Measurements from ENCODE around the gene IFITM2. TPM values are rescaled to one million over a fixed set of nuclear protein-coding genes. Genes with fewer than 3 reads are reported as not detected.

The IFITM2 gene
- total RNA-seq, 1 donor from 2014 or later, result 112 TPM

DNA sequence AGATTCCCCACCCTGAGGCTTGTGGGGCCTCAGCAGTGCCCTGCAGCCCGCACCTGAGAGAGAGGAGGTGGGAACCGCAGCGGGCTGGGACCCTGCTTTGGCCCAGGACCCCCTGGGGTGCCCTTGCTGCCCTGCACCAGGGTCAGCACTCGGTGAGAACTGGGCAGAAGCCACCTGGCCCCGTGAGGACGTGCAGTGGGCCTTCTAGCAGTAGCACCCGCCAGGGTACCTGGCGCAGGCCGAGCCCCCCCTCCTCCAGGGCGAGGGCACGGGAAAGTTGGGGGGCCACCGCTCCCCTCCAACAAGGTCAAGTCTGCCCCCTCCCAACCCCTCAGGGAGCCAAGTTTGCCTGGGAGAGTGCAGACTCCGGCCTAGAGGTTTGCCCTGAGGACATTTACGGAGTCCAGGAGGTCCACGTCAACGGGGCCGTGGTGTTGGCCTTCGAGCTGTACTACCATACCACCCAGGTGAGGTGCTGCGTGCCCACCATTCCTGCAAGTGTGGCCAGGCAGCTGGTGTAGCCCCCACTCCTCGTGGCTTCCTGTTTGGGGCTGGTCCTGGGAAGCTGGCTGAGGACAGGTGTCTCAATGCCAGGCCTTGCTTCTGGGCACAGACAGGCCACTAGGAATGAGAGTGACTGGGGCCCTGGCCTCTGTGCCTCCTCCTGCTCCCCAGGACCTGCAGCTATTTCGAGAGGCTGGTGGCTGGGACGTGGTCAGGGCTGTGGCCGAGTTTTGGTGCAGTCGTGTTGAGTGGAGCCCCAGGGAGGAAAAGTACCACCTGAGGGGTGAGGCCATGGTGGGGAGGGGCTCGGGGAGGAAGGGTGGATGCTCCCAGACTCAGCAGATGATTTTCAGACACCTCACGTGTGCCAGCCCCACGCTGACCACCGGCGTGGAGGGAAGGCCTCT lies 15.2 kb upstream of the IFITM2 start:
- ATAC-seq (ENCODE audit: low read depth) (no peak), DNase-seq (no peak)
- intact Hi-C loops (cut with micrococcal nuclease), result no loop called here
- H3K27me3 Mint-ChIP-seq, result no peaks in the 10 kb centered on the region
- H3K27ac Mint-ChIP-seq, result no peak overlapping the region
- no peaks in the 10 kb centered on the region for H3K9me3 Mint-ChIP-seq
- CTCF ChIA-PET, result no interaction called here
- no peak overlapping the region for H3K4me3 Mint-ChIP-seq
- peaks cover 13% of the 10 kb centered on the region for H3K4me1 Mint-ChIP-seq
- TF ChIP-seq, protein P1, sequence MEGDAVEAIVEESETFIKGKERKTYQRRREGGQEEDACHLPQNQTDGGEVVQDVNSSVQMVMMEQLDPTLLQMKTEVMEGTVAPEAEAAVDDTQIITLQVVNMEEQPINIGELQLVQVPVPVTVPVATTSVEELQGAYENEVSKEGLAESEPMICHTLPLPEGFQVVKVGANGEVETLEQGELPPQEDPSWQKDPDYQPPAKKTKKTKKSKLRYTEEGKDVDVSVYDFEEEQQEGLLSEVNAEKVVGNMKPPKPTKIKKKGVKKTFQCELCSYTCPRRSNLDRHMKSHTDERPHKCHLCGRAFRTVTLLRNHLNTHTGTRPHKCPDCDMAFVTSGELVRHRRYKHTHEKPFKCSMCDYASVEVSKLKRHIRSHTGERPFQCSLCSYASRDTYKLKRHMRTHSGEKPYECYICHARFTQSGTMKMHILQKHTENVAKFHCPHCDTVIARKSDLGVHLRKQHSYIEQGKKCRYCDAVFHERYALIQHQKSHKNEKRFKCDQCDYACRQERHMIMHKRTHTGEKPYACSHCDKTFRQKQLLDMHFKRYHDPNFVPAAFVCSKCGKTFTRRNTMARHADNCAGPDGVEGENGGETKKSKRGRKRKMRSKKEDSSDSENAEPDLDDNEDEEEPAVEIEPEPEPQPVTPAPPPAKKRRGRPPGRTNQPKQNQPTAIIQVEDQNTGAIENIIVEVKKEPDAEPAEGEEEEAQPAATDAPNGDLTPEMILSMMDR (IDR thresholded peaks at IDR 0.05), result no peak
- peaks cover 23% of the 10 kb centered on the region for H3K36me3 Mint-ChIP-seq (ENCODE audit: low read depth)
- POLR2A ChIA-PET, result interaction anchor here (1.4 kb wide), 1 partner anchor 85 kb away, joined by 5 read pairs; the partner anchor contains the start of genes BET1L and RIC8A

DNA sequence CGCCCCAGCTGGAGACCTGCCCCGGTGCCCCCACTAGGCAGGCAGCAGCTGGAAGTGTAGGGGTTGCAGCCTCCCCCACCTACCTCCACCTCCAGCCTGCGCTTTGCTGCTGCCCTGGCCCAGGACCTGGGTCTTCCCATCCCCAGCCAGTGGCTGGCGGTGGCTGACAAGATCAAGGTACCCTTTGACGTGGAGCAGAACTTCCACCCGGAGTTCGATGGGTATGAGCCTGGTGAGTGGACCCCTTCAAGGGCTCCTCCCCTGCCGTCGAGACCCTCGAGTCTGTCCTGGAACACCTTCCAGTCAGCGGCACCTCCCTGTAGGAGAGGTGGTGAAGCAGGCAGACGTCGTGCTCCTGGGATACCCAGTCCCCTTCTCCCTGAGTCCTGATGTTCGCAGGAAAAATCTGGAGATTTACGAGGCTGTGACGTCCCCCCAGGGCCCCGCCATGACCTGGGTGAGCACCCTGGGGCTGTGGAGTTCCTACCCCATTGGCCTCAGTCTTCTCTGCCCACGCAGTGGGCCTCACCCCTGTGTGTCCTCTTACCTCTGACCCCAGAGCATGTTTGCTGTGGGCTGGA lies 14.3 kb upstream of the IFITM2 start:
- Mint-ChIP-seq H3K36me3 (ENCODE audit: low read depth) (peaks cover 21% of the 10 kb centered on the region), H3K27ac (no peak overlapping the region), H3K4me1 (peaks cover 6% of the 10 kb centered on the region), H3K27me3 (no peaks in the 10 kb centered on the region), H3K4me3 (no peak overlapping the region), H3K9me3 (no peaks in the 10 kb centered on the region)
- DNase-seq (no peak), ATAC-seq (ENCODE audit: low read depth) (no peak)
- CTCF ChIA-PET, result no interaction called here
- intact Hi-C loops (cut with micrococcal nuclease), result no loop called here
- POLR2A ChIA-PET, result interaction anchor here (0.6 to 0.7 kb wide), 2 partner anchors 13 to 66 kb away, joined by 3 to 5 read pairs; no protein-coding TSS in a partner anchor
- TF ChIP-seq, protein P1 (IDR thresholded peaks at IDR 0.05), result no peak

GRCh38 chr11:293852-294661 lies 13.6 kb upstream of the IFITM2 start:
- Mint-ChIP-seq H3K27ac (no peak overlapping the region), H3K36me3 (ENCODE audit: low read depth) (peaks cover 21% of the 10 kb centered on the region), H3K4me1 (peaks cover 6% of the 10 kb centered on the region), H3K9me3 (no peaks in the 10 kb centered on the region), H3K27me3 (no peaks in the 10 kb centered on the region), H3K4me3 (no peak overlapping the region)
- TF ChIP-seq, protein P1 (IDR thresholded peaks at IDR 0.05), result no peak
- no peak for DNase-seq
- intact Hi-C loops (cut with micrococcal nuclease), result no loop called here
- ATAC-seq (ENCODE audit: low read depth), result no peak
- ChIA-PET CTCF (no interaction called here), POLR2A (interaction anchor here (0.7 to 1.7 kb wide), 3 partner anchors 12 to 62 kb away, joined by 3 to 5 read pairs (median 3); no protein-coding TSS in a partner anchor)

DNA sequence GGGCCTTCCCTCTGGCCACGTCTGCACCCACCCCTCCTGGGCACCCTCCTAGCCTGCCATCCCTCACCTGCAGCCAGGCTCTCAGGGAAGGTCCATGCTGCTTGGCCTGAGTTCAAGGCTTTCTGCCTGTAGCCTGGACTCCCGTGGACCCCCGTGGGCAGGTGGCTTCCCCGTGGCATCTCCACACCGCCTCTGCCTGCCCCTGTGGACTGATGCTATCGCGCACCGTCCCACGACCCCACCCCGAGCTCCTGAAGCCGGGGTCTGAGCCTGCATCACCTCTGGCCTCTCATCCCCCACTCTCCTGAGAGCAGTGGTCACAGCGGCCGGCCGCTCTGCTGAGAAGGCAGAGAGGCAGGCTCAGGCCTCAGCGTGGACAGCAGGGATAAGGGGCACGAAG lies 12.8 kb upstream of the IFITM2 start:
- Mint-ChIP-seq H3K27ac (no peak overlapping the region), H3K4me1 (peaks cover 2% of the 10 kb centered on the region), H3K27me3 (no peaks in the 10 kb centered on the region), H3K36me3 (ENCODE audit: low read depth) (peaks cover 21% of the 10 kb centered on the region), H3K9me3 (no peaks in the 10 kb centered on the region), H3K4me3 (no peak overlapping the region)
- intact Hi-C loops (cut with micrococcal nuclease), result no loop called here
- POLR2A ChIA-PET, result interaction anchor here (1.2 to 1.7 kb wide), 2 partner anchors 27 to 61 kb away, joined by 3 to 5 read pairs; no protein-coding TSS in a partner anchor
- TF ChIP-seq, protein P1 (IDR thresholded peaks at IDR 0.05), result no peak
- DNase-seq (no peak), ATAC-seq (ENCODE audit: low read depth) (no peak)
- CTCF ChIA-PET, result no interaction called here

Measured in activated B cell treated with CpG ODN at 0.5 μM for 24 hours (primary cell).